ENCODE measurements around the gene TLK1. TPM values are rescaled to one million over a fixed set of nuclear protein-coding genes. Genes with fewer than 3 reads are reported as not detected.

TLK1 gene
- total and polyA plus RNA-seq, 9 of the 15 experiments (the other 6 are each of a cell fraction or from before 2014, with no cell fraction given): 20.2 to 101 (median 40.5) TPM

GRCh38 chr2:170973492-170974303 is 187.0 kb downstream of the TLK1 start (continued):
- no peak for TF ChIP-seq PRMT5 (CRISPR knock-in tag; IDR thresholded peaks at IDR 0.05)
- TF ChIP-seq ZNF3 (CRISPR knock-in tag; IDR thresholded peaks at IDR 0.05): no peak
- TF ChIP-seq ZNF583 (CRISPR knock-in tag; IDR thresholded peaks at IDR 0.05): peak; percentile 48; the same call in 1 of the 2 replicates
- TF ChIP-seq HIVEP1 (CRISPR knock-in tag; IDR thresholded peaks at IDR 0.05): 0 out of 2 replicates have a peak, but pooled peaks have one; percentile 2
- TF ChIP-seq PHF20 (IDR thresholded peaks at IDR 0.05; ENCODE audit: partially characterized antibody): no peak
- TF ChIP-seq ELK1 (CRISPR knock-in tag; IDR thresholded peaks at IDR 0.05): no peak
- no peak for TF ChIP-seq NCOR1 (IDR thresholded peaks at IDR 0.05)
- TF ChIP-seq C11orf30 (IDR thresholded peaks at IDR 0.05; ENCODE audit: low read depth): no peak
- TF ChIP-seq HMGN3 (IDR thresholded peaks at IDR 0.05; ENCODE audit: borderline replicate concordance, extremely low read depth, insufficient read length, low read depth, low read length): no peak
- TF ChIP-seq ZNF384 (IDR thresholded peaks at IDR 0.05; ENCODE audit: low read depth, low read length): no peak; the same call in 1 of the 2 replicates
- TF ChIP-seq MCM5 (IDR thresholded peaks at IDR 0.05; ENCODE audit: low read depth): no peak
- peak; percentile 82 for TF ChIP-seq ZNF766 (CRISPR knock-in tag; conservative IDR thresholded peaks at IDR 0.05)
- TF ChIP-seq GTF2A2 (tag; IDR thresholded peaks at IDR 0.05): no peak
- TF ChIP-seq TRIM28 (IDR thresholded peaks at IDR 0.05): no peak
- TF ChIP-seq PKNOX1 (IDR thresholded peaks at IDR 0.05): no peak
- no peak for TF ChIP-seq MBD1 (CRISPR knock-in tag; IDR thresholded peaks at IDR 0.05)
- TF ChIP-seq CBX2 (IDR thresholded peaks at IDR 0.05; ENCODE audit: insufficient read depth, low read length, poor library complexity, severe bottlenecking): no peak
- 0 out of 2 replicates have a peak, but pooled peaks have one; percentile 42 for TF ChIP-seq ZNF445 (CRISPR knock-in tag; IDR thresholded peaks at IDR 0.05; ENCODE audit: low read depth)
- TF ChIP-seq CCAR2 (IDR thresholded peaks at IDR 0.05; ENCODE audit: low read depth, low read length): no peak
- no peak for TF ChIP-seq U2AF1 (optimal IDR thresholded peaks at IDR 0.05; ENCODE audit: low read depth, low read length)
- no peak for TF ChIP-seq BRD9 (IDR thresholded peaks at IDR 0.05; ENCODE audit: low read depth, partially characterized antibody)
- peak; percentile 93 for TF ChIP-seq L3MBTL2 (IDR thresholded peaks at IDR 0.05)
- no peak for TF ChIP-seq BCL6 (CRISPR knock-in tag; IDR thresholded peaks at IDR 0.05)
- TF ChIP-seq NFE2 (IDR thresholded peaks at IDR 0.05; ENCODE audit: low read depth): no peak
- TF ChIP-seq JUN (IDR thresholded peaks at IDR 0.05; ENCODE audit: borderline replicate concordance, low read depth, low read length): peak; percentile 72; the same call in 1 of the 2 replicates
- TF ChIP-seq JUN (CRISPR knock-in tag; IDR thresholded peaks at IDR 0.05; ENCODE audit: borderline replicate concordance): no peak
- TF ChIP-seq ZNF57 (CRISPR knock-in tag; IDR thresholded peaks at IDR 0.05): no peak
- peak; percentile 40; the same call in 1 of the 2 replicates for TF ChIP-seq PML (IDR thresholded peaks at IDR 0.05; ENCODE audit: low read length)

Data from K562 (cell line).